ENCODE results near the gene F12. TPM values are rescaled to one million over a fixed set of nuclear protein-coding genes. Genes with fewer than 3 reads are reported as not detected.
A peak's percentile ranks its signal among the peaks of the same experiment; 100 is the strongest.

F12 gene
- total and polyA plus RNA-seq, 2 of the 8 experiments (the other 6 are each of a cell fraction or from before 2014, with no cell fraction given), result 6.5 to 7.8 TPM

DNA sequence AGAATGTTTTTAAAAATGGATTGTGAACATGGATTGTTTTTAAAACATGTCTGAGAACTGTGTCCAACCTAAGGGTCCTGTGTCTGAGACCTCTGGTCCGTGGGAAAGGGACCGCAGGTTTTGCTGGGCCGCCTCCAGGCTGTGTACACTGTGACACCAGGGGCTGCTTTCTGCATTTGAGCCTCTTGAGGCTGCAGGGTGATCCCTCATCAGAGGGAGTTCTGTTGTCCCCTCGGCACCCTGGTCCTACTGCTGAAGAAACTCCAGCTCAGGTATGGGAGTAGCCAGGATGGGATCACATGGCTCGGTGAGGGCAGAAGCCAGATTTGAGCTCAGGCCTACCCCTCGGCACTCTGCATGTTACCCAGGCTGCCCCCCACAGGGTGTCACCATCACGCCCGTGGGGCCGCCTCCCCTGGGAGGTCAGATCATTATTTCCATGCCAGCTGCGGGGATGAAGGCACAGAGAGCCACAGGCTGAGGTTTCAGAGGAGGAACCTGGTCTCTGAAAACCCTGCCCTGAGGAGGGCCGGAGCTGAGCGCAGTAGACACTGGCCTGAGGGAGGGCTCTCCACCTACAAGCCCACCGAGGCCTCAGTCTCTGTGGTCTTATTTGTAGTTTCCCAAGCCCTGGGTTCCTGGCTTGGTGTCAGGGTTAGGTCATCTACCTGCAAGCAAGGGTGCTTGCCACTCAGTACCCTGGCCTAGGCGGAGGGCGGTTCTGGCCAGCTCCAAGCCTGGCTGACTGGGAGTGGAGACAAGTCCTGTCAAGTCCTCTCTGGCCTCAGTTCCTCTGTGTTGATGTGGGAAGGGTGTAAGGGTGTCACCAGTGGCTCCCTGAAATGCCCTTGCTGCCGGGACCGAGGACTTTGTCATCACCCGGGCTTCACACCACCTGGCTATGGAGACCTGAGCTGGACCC lies 40.0 kb upstream of the F12 start:
- Histone ChIP-seq H3K23ac (ENCODE audit: insufficient read length) (no peak overlapping the region), H2AFZ (ENCODE audit: low read length) (no peak overlapping the region), H2BK20ac (ENCODE audit: low read length) (no peak overlapping the region), H2BK120ac (replicated peaks; ENCODE audit: low read depth, low read length) (no peak overlapping the region), H2BK15ac (ENCODE audit: low read length) (0 out of 2 replicates have a peak overlapping the region, but pooled peaks have one; percentile 16), H4K91ac (replicated peaks; ENCODE audit: insufficient read length, low read length) (no peak overlapping the region), H3K4me1 (replicated peaks in 1 of 4; ENCODE audit: control insufficient read depth in 3 of 4, insufficient read depth in 4 of 4, low read length in 3 of 4) (peaks cover 0 to 39% (median 19%) of the 10 kb centered on the region in 4 experiments; a peak in 6 of 7 replicates), H3K27me3 (replicated peaks in 1 of 4; ENCODE audit: control insufficient read depth in 3 of 4, extremely low read depth in 1 of 4, insufficient read depth in 3 of 4, low read length in 3 of 4) (peaks cover 0 to 19% (median 12%) of the 10 kb centered on the region in 4 experiments; a peak in 5 of 7 replicates), H3K23me2 (ENCODE audit: low read depth, low read length) (peaks cover 15% of the 10 kb centered on the region), H3K79me2 (ENCODE audit: control insufficient read depth in 1 of 2, insufficient read depth in 2 of 2, low read length in 2 of 2) (no peaks in the 10 kb centered on the region), H3K56ac (replicated peaks; ENCODE audit: insufficient read length, low read depth, low read length) (no peak overlapping the region), H3K4me2 (ENCODE audit: insufficient read depth in 1 of 2, low read depth in 2 of 2, low read length in 2 of 2) (no peak overlapping the region), H2BK5ac (ENCODE audit: low read depth, low read length) (no peak overlapping the region), H3K79me1 (ENCODE audit: low read depth, low read length) (no peaks in the 10 kb centered on the region; the same call in none of the 2 replicates), H3K18ac (ENCODE audit: extremely low read depth, low read length) (no peak overlapping the region), H2AK5ac (ENCODE audit: low read depth, low read length) (peak overlapping the region; percentile 72; the same call in 1 of the 2 replicates), H2BK12ac (ENCODE audit: low read depth, low read length) (0 out of 2 replicates have a peak overlapping the region, but pooled peaks have one; percentile 39), H3K4me3 (ENCODE audit: extremely low read depth in 1 of 4, insufficient read depth in 2 of 4, low read depth in 3 of 4, low read length in 4 of 4) (no peak overlapping the region), H4K20me1 (replicated peaks in 1 of 2; ENCODE audit: control insufficient read depth in 1 of 2, insufficient read depth in 2 of 2, low read length in 2 of 2) (peaks cover 3 to 7% of the 10 kb centered on the region in 2 experiments), H3K9ac (replicated peaks in 1 of 4; ENCODE audit: extremely low read depth in 1 of 4, low read depth in 3 of 4, low read length in 3 of 4) (no peak overlapping the region), H3K27ac (ENCODE audit: low read depth, low read length) (no peak overlapping the region), H3K36me3 (ENCODE audit: control insufficient read depth in 2 of 4, insufficient read depth in 4 of 4, low read length in 3 of 4) (no peaks in the 10 kb centered on the region), H3K14ac (ENCODE audit: insufficient read length) (no peak overlapping the region), H4K5ac (ENCODE audit: insufficient read length, low read depth, low read length) (no peak overlapping the region), H3K9me3 (ENCODE audit: insufficient read depth in 2 of 2, low read depth in 1 of 2, low read length in 1 of 2) (no peaks in the 10 kb centered on the region), H4K8ac (ENCODE audit: extremely low read depth, insufficient read depth, low read length) (no peak overlapping the region), H3K4ac (replicated peaks; ENCODE audit: insufficient read length, low read depth, low read length) (no peak overlapping the region)
- POLR2A ChIA-PET (ENCODE audit: partially characterized antibody), result interaction anchor here (0.6 to 67.5 kb wide), 13 partner anchors 20 to 317 kb away, joined by 3 to 3349 read pairs (median 17); partner anchors contain the start of genes DBN1, DOK3, GRK6 and PDLIM7
- WGBS, 2 experiments (ENCODE audit: extremely low coverage in 1 of 2, insufficient coverage in 1 of 2, insufficient read length in 1 of 2, insufficient replicate concordance in 2 of 2, low coverage in 1 of 2, low lambda C conversion rate in 2 of 2, missing lambda C conversion rate in 1 of 2), result 87% methylated on average over 16 of the region's 18 CpGs; no CpG with 5 or more reads in 1 of the 2 experiments
- FAIRE-seq (no peak), DNase-seq (ENCODE audit: low read depth in 1 of 2, low spot score in 2 of 2) (no peak)
- CTCF ChIA-PET (ENCODE audit: partially characterized antibody), result interaction anchor here (1.1 to 23.6 kb wide), 14 partner anchors 8 to 141 kb away, joined by 3 to 430 read pairs (median 10); partner anchors contain the start of genes F12, GRK6, PFN3 and PRR7
- TF ChIP-seq TBP (IDR thresholded peaks at IDR 0.05; ENCODE audit: low read depth, low read length), result no peak
- TF ChIP-seq TEAD4 (IDR thresholded peaks at IDR 0.05; ENCODE audit: low read depth, low read length), result no peak
- TF ChIP-seq PHF8 (conservative IDR thresholded peaks at IDR 0.05; ENCODE audit: low read depth, low read length), result no peak
- TF ChIP-seq, protein P1, sequence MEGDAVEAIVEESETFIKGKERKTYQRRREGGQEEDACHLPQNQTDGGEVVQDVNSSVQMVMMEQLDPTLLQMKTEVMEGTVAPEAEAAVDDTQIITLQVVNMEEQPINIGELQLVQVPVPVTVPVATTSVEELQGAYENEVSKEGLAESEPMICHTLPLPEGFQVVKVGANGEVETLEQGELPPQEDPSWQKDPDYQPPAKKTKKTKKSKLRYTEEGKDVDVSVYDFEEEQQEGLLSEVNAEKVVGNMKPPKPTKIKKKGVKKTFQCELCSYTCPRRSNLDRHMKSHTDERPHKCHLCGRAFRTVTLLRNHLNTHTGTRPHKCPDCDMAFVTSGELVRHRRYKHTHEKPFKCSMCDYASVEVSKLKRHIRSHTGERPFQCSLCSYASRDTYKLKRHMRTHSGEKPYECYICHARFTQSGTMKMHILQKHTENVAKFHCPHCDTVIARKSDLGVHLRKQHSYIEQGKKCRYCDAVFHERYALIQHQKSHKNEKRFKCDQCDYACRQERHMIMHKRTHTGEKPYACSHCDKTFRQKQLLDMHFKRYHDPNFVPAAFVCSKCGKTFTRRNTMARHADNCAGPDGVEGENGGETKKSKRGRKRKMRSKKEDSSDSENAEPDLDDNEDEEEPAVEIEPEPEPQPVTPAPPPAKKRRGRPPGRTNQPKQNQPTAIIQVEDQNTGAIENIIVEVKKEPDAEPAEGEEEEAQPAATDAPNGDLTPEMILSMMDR (IDR thresholded peaks at IDR 0.05; ENCODE audit: control extremely low read depth in 1 of 3, insufficient read depth in 1 of 3, low read depth in 1 of 3, low read length in 3 of 3), result no peak
- TF ChIP-seq, protein P2, sequence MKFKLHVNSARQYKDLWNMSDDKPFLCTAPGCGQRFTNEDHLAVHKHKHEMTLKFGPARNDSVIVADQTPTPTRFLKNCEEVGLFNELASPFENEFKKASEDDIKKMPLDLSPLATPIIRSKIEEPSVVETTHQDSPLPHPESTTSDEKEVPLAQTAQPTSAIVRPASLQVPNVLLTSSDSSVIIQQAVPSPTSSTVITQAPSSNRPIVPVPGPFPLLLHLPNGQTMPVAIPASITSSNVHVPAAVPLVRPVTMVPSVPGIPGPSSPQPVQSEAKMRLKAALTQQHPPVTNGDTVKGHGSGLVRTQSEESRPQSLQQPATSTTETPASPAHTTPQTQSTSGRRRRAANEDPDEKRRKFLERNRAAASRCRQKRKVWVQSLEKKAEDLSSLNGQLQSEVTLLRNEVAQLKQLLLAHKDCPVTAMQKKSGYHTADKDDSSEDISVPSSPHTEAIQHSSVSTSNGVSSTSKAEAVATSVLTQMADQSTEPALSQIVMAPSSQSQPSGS (IDR thresholded peaks at IDR 0.05; ENCODE audit: low read length), result no peak
